GM19328 (cell line): ENCODE results near the gene SYTL1.

Experiments
- ATAC-seq: cut with Tn5 transposase; IDR thresholded peaks from one replicate; pipeline ENCODE4 v1.9.1; 2021; ENCODE audit warnings: mild to moderate bottlenecking, moderate library complexity; ENCODE audit not compliant: unreplicated experiment

SYTL1 gene

GRCh38 chr1:27318136-27318535, 23.7 kb upstream of the SYTL1 start:
- no peak for ATAC-seq

GRCh38 chr1:27318596-27318995, 23.2 kb upstream of the SYTL1 start:
- ATAC-seq: no peak

- peak; percentile 96 for ATAC-seq
Measured at GRCh38 chr1:27321813-27322568, 19.8 kb upstream of the SYTL1 start, which contains the start of gene TMEM222. Gene TMEM222, plus strand, starts transcription at chr1:27322163. Its CDS starts 35 bp downstream, at chr1:27322198.

- ATAC-seq: no peak
Measured at GRCh38 chr1:27322569-27323240, 19.1 kb upstream of the SYTL1 start.

GRCh38 chr1:27325286-27325685, 16.5 kb upstream of the SYTL1 start:
- no peak for ATAC-seq

- no peak for ATAC-seq
Measured at GRCh38 chr1:27327964-27328363, 13.9 kb upstream of the SYTL1 start.

GRCh38 chr1:27330786-27331185, 11.0 kb upstream of the SYTL1 start:
- ATAC-seq: no peak

GRCh38 chr1:27331426-27331825, 10.4 kb upstream of the SYTL1 start:
- no peak for ATAC-seq

GRCh38 chr1:27331922-27332321, 9.9 kb upstream of the SYTL1 start:
- no peak for ATAC-seq

GRCh38 chr1:27332536-27333281, 9.1 kb upstream of the SYTL1 start:
- no peak for ATAC-seq

GRCh38 chr1:27333717-27334279, 8.0 kb upstream of the SYTL1 start:
- ATAC-seq: no peak

- ATAC-seq: no peak
Measured at GRCh38 chr1:27335506-27336422, 6.1 kb upstream of the SYTL1 start.

- no peak for ATAC-seq
Measured at GRCh38 chr1:27336756-27337155, 5.1 kb upstream of the SYTL1 start.

GRCh38 chr1:27338751-27339150, 3.1 kb upstream of the SYTL1 start:
- no peak for ATAC-seq

GRCh38 chr1:27339213-27339612, 2.6 kb upstream of the SYTL1 start:
- ATAC-seq: no peak

- no peak for ATAC-seq
Measured at GRCh38 chr1:27342391-27342777, 562 bp downstream of the SYTL1 start.

- ATAC-seq: no peak
Measured at GRCh38 chr1:27342778-27343638, 1.2 kb downstream of the SYTL1 start.

- ATAC-seq: no peak
Measured at GRCh38 chr1:27343639-27344025, 1.8 kb downstream of the SYTL1 start.

- no peak for ATAC-seq
Measured at GRCh38 chr1:27345272-27345671, 3.5 kb downstream of the SYTL1 start.
